GM12874 (cell line): ENCODE measurements around the gene NOTCH1.

ENCODE experiments used
- CTCF ChIP-seq: IDR thresholded peaks from 2 replicates; pipeline ENCODE4 v1.5.1; 2011; ENCODE audit warnings: low read depth, mild to moderate bottlenecking, control low read depth, low read length, moderate library complexity; ENCODE audit not compliant: insufficient read depth

NOTCH1 gene

GRCh38 chr9:136454026-136454796 is 91.6 kb downstream of the NOTCH1 start:
- no peak for TF ChIP-seq CTCF

- no peak for TF ChIP-seq CTCF
Measured at GRCh38 chr9:136453326-136453725, 92.5 kb downstream of the NOTCH1 start.

GRCh38 chr9:136451221-136451877 is 94.5 kb downstream of the NOTCH1 start:
- TF ChIP-seq CTCF: no peak

GRCh38 chr9:136448655-136449054 is 97.2 kb downstream of the NOTCH1 start:
- TF ChIP-seq CTCF: no peak

- no peak for TF ChIP-seq CTCF
Measured at GRCh38 chr9:136447173-136447778, 98.6 kb downstream of the NOTCH1 start.

- no peak for TF ChIP-seq CTCF
Measured at GRCh38 chr9:136445799-136446198, 100.0 kb downstream of the NOTCH1 start.
